EL (cell line): ENCODE data around the gene HNF4A.

Experiments
- DNase-seq: peaks from one replicate; pipeline ENCODE4 v3.0.0-alpha.2; 2016

HNF4A gene

DNA sequence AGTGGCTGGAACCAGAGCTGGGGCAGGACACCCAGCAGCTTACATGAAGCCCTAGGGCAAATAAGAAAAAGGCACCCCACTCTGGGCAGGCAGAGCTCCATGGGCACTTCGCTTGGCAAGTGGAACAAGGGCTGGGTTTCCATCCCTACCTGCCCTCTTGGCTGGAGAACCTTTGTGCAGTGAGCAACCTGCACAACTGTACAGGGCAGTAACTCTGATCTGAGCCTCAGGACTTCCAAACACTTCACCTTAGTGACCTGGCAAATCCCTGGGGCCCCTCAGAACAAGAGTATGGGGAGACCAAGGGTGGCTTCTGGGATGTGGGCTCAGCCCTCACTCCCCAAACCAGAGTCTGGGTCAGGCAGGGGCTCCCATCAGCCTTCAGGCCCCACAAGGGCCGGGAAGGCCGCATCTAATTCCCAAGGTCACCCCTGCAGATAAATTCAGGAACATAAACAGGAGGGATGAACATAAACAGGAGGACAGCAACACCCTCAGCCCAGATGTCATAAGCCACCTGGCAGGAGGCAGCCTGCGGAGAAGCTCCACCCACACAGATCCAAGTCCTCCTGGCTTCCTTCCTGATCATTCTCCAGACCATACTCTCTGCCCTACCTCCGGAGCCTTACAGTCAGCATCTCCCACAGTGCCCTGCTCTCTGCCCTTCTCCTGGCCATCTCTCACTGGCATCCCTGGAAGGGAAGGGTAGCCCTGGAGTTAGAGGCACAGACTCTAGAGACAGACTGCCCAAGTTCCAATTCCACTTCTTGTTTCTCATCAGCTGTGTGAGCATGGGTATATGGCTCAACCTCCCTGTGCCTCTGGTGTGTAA is 37.5 kb downstream of the HNF4A start:
- no peak for DNase-seq

DNA sequence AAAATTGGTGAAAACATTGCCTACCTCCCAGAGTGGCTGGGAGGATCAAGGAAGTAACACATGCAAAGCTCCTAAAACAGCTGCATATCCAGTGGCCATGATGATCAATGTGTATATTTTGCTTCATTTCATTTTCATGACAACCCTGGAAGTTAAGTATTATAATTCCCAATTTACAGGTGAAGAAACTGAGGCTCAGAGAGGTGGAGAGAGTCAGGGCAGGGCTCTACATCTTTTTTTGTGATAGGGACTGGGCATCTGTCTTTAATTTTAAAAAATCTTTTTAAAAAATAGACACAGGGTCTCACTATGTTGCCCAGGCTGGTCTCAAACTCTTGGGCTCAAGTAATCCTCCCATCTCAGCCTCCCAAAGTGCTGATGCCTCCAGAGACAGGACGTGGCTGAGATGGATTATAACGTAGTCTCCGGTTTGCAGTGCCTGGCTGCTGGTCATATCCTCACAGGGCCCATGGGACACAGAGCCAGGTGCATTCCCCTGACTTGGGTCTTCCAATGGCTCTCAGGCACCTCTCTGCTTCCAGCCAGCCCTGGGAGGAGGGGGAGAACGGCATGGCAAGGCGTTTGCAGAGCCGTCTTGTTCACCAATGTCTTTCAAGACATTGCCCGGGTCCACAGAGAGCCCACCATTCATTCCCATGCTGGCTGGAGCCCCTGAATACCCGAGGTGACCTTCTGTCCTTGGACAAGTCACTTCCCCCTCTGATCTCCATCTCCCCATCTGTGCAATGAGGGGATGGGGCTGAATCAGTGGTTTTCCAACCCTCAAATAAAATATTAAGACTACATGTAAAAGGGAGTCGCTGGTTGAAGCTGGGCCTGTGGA is 38.3 kb downstream of the HNF4A start:
- no peak for DNase-seq

- no peak for DNase-seq
Observed at GRCh38 chr20:44394452-44394701, 38.9 kb downstream of the HNF4A start.

DNA sequence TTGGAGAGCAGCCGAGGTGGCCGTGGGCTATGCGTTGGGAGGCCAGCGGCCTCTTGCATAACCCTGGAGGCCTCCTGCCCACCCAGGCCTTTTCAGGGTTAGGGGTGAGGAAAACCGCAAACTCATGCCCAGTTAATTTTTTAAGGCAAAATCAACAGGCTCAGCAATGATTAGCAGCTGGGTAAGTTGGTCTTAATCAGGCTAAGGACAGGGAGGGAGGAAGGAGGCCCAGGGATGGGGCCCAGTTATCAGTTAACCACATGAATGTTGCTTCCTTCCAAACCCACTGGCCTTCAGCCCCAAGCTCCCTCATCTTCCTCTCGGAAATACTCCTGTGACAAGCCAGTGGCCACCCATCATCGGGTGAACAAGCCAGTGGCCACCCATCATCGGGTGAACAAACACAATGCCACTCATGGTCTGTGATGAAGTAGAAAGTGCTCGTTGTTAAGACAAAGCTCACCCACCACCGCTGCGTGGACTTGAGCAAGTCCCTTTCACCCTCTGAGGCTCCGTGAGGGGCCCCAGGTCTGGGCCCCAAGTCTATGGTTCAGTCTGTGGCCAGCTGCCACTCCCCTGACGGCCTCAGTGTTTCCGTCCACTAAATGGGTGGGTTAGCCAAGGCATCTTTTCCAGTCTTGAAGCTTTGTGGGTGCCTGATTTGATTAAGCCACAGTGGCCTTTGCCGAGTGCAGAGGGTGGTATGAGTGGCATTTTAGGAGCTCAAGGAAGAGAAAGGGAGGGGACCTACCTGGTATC is 39.4 kb downstream of the HNF4A start:
- DNase-seq: no peak

DNA sequence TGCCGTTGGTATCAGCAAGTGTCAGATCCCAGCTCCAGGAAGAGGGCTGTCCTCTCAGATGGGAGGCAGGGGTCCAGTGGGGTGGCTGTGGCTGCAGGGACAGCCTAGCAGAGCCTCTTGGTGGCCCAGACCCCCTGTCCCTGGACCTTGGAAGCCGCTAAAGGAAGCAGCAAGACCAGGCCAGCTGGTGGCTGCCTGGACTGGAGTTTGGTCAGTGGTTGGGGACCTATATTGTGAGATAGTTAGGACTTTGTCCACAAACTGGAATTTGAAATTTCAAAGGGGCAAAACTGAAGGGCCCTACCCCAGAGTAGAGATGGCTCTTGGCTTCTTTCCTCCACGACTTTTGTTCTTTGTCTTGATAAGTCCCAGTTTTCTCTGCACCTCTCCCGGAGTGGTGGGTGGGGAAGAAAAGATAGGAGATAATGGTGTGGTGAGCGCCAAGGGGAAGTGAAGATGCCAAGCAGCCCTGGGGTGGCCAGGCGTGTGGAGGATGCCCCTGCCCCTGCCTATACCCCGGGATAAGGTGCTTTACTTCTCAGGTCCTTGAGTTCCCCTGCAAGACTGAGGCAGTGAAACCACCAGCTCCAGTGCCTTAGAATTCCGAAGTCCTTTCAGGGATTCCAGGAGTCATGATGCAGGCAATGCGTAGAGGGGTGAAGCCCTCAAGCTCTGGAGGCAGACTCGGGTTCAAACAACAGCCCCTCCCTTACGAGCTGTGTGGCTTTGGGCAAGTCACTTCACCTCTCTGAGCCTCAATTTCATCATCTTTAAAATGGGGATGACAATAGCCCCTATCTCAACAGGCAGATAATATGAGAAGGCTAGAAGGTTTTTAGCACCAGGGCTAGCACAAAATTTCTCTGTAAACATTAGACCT is 40.2 kb downstream of the HNF4A start:
- no peak for DNase-seq

DNA sequence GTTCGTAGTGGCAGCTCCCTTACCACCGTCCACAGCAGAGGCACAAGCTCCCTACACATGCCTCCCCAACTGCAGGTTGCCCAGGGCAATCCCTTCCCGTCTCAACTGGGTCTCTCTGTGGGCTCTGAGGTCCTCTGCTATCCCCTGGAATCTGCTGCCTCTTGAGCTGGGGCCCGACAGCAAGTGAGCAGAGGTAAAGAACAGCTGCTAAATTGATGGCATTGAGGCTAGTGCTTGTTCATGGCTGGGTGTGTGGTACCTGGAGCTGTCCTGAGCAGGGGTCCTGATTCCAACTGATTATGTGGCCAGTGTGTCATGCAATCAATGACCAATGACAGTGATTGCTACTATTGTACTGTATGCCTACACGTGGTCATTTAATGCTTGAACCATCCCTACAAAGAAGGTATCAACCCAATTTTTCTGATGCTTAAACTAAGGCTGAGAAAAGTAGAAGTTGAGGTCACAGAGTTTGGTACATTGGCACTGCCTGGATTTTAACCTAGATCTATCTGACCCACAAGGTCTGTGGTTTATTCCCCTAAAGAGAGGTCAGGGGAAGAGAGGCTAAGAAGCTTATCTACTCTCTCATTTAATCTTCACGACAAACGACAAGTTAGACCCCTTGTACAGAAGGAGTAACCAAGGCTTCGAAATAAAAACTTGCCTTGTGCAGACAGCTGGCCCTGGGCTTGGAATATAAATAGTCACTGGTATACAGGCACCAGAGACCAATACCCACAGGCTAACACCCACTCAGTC is 41.1 kb downstream of the HNF4A start:
- no peak for DNase-seq

DNA sequence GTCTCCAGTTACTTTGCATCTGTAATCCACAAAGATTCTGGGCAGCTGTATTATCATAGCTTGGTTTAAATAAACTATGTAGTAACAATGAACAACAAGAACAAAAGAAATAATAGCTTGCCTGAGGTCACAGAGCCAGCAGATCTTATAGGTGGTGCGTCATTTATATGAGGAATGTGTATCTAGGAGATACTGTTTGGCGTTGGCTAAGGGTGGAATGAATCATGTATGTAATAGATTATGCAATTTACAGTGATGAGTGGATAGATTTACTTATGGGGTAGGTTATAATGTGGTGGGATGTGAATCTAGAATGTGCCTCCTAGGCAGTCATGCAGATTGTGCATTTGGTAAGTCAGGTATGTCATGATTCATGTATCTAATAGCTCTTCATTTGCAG is 42.8 kb downstream of the HNF4A start:
- DNase-seq: peak; percentile 59

- no peak for DNase-seq
Observed at GRCh38 chr20:44399446-44399845, 43.9 kb downstream of the HNF4A start.

DNA sequence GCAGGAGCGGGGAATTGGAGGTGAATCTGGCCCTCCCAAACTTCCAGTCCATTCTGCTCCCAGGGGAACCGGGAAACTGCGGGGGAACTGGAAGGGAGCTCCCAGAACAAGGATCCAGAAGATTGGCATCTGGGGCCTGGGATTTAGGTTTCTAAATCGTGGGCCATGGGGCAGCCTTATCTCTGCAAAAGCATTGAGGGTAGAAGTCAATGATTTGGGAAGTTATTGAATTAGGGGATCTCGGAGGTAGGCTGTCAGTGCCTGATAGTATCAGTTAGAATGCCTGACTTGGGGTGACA is 45.1 kb downstream of the HNF4A start:
- no peak for DNase-seq

GRCh38 chr20:44400970-44401769 is 45.7 kb downstream of the HNF4A start:
- no peak for DNase-seq

GRCh38 chr20:44401770-44402390 is 46.4 kb downstream of the HNF4A start:
- DNase-seq: no peak

DNA sequence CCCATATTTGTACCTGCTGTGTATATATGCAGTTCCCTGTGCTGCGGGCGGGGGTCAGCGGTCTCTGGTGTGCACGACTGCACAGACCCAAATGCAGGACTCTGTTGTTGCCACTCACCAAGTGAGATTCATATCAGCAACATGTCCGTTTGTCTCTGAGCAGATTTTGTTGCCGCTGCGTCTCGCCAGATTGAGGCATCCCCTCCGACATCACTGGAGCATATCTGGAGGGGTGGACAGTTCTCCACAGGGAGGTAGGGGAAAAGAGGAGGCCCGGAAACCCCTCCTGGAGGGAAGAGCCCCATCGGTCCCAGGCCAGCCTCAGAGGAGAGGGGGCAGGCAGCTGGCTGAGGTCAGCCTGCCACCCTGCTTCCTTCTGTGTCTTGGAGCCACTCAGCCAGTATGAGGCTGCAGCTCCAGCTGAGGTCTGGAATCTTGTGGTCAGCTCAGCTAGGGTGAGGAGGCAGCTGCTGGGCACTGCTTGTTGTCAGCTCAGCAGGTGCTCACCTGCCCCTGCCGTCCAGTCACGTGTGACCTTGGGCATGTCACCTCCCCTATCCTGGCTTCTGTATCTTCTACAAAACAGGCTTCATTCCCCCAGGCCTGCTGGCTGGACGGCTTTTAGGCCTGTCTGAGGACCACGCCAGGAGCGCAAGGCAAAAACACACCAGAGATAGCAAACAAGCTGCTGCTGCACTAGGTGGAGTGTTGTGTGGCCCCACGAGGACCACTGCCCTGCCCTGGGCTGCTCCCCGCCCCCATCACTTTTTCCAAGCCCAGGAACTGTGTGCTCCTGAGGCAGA is 47.1 kb downstream of the HNF4A start:
- no peak for DNase-seq

- no peak for DNase-seq
Observed at GRCh38 chr20:44403194-44404112, 48.0 kb downstream of the HNF4A start.

DNA sequence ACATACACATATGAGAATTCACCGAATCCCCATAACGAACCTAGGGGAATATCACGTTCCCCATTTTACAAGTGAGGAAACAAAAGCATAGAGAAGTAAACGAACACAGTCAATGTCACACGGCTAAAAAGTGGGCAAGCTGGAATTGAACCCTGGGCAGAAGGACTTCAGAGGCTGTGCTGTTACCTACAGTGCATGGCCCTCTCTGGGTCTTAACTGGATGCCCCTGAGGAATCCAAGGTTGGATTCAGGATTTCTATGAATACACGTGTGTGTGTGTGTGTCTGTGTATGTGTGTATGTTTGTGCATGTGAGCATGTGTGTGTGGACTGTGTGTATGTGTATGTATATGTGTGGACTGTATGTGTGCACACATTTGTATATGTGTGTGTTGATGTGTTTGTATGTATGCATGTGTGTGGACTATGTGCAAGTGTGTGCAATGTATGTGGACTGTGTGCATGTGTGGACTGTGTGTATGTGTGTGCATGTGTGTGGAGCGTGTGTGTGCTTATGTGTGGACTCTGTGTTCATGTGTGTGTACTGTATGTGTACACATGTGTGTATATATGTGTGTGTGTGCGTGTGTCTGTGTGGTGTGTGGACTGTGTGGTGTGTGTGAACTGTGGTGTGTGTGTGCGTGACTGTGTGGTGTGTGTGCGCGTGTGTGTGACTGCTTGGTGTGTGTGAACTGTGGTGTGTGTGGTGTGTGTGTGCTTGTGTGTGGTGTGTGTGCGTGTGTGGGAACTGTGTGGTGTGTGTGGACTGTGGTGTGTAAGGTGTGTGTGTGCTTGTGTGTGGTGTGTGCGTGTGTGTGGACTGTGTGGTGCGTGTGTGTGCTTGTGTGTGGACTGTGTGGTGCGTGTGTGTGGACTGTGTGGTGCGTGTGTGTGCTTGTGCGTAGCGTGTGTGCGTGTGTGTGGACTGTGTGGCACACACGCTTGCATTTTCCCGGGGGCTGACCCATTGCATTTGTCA is 49.0 kb downstream of the HNF4A start:
- no peak for DNase-seq

DNA sequence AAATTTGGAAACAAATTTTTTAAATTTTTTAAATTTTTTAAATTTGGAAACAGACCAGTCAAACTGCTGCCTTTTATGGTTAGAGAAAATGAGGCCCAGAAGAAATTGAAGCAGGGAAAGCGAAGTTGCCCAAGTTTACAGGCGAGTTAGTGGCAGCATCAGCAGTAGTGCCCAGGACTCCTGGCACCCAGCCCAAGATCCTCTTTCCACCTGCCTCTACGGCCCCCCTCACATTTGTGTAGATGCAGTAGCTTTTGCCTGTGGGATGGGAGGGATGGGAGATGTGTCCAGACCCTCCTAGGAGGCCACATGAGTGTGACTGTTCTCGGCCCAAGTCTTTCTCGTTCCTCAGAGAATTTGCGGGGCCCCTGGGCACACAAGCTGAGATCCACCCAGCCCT is 49.8 kb downstream of the HNF4A start:
- DNase-seq: no peak

- no peak for DNase-seq
Observed at GRCh38 chr20:44405785-44406571, 50.5 kb downstream of the HNF4A start.
